Sigmoid colon (tissue), 7 donors: Measurements from ENCODE around the gene YPEL2. TPM values are rescaled to one million over a fixed set of nuclear protein-coding genes. Genes with fewer than 3 reads are reported as not detected.

Experiments used
- DNase-seq: peaks from one replicate; pipeline ENCODE4 v3.0.0-alpha.2; 2019
- H3K27ac ChIP-seq, 4 donors: fragments of 200-600 bp; sonication (generic); one replicate each; pipeline ENCODE4 v1.5.1; 2016 to 2019; ENCODE audit warnings: mild to moderate bottlenecking in 1 of 4
- H3K27me3 ChIP-seq, 3 donors: fragments of 200-600 bp; sonication (generic); one replicate each; pipeline ENCODE4 v1.5.1; 2019; ENCODE audit warnings: mild to moderate bottlenecking in 1 of 3
- H3K36me3 ChIP-seq, 4 donors: fragments of 200-600 bp; sonication (generic); one replicate each; pipeline ENCODE4 v1.5.1; 2016 to 2019
- H3K4me1 ChIP-seq, 4 donors: fragments of 200-600 bp; sonication (generic); one replicate each; pipeline ENCODE4 v1.5.1; 2017 to 2019
- H3K4me3 ChIP-seq, 4 donors: fragments of 200-600 bp; sonication (generic); one replicate each; pipeline ENCODE4 v1.5.1; 2017 to 2019; ENCODE audit warnings: mild to moderate bottlenecking in 2 of 4, moderate library complexity in 1 of 4
- H3K9me3 ChIP-seq, 4 donors: fragments of 200-600 bp in 3 of 4; sonication (generic) in 3 of 4; one replicate each; pipeline versions ENCODE4 v1.5.1 to v1.6.1; 2013 to 2019
- EP300 ChIP-seq, 4 donors: sonication (generic); formaldehyde crosslinking; IDR thresholded peaks; one replicate each; pipeline ENCODE4 v1.6.1; 2017; ENCODE audit warnings: antibody characterized with exemption in 4 of 4
- POLR2A ChIP-seq, 2 donors: fragments of 450-650 bp; IDR thresholded peaks; one replicate each; pipeline ENCODE4 v1.6.1; 2016; ENCODE audit warnings: antibody characterized with exemption in 2 of 2, mild to moderate bottlenecking in 2 of 2, moderate library complexity in 2 of 2
- POLR2AphosphoS5 ChIP-seq, 4 donors: sonication (generic); formaldehyde crosslinking; IDR thresholded peaks; one replicate each; pipeline ENCODE4 v1.6.1; 2017; ENCODE audit warnings: antibody characterized with exemption in 4 of 4
- WGBS, 2 donors: extraction: QIAGEN DNeasy Blood & Tissue Kit; methylation state at CpG; one replicate each; pipeline ENCODE4 v1.1.7; 2013; 5-methylcytosine and 5-hydroxymethylcytosine counted together
- intact Hi-C: fragments of 100-400 bp; cut with DNase I; formaldehyde crosslinking; loops from one replicate; pipeline ENCODE4 v1.15.1; 2023
- polyA plus RNA-seq, 3 donors: library from polyadenylated mRNA; stranded (reverse); fragments of 200-250 nt; gene quantifications; one replicate each; pipeline ENCODE4 v1.2.3, GENCODE V29; 2013
- total RNA-seq, 4 donors: library from RNA; depleted of rRNA; stranded (reverse); fragments of >200 nt; gene quantifications; one replicate each; pipeline ENCODE4 v1.1.0, GENCODE V29; 2016
- TF ChIP-seq, protein P1 (sequence below), 4 experiments: fragments of 450-650 bp in 3 of 4; fragments of 200-600 bp in 1 of 4; IDR thresholded peaks; one replicate each; pipeline ENCODE4 v1.5.1; 2016 to 2019; ENCODE audit warnings: antibody characterized with exemption in 4 of 4, mild to moderate bottlenecking in 3 of 4, moderate library complexity in 2 of 4
- donor health status: healthy with polysubstance abuse.
- donor health status: Bipolar disorder and iron deficiency.
- donor health status: healthy.

Gene YPEL2
- total and polyA plus RNA-seq, 7 donors: 10.2 to 35.7 (median 25.8) TPM

DNA sequence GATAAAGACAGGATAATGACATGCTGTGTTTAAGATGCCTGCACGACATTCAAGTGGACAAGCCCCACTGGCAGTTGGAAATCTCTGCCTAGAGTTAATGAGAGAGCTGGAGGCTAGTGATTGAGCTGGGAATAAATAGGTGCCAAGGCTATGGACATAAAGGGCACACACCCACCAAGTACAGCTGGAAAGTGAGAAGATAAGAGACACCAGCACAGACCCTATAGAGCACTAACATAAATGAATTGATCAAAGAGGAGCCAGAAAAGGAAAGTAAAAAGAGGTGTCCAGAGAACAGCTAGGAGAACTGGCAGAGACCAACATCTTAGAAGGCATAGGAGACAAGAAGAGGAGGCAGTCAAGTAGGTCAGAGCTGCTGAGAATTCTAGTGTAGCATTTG lies 101.2 kb downstream of the YPEL2 start:
- WGBS, 2 donors: 45 to 77% methylated on average over 1 of the region's 1 CpG
- no peak overlapping the region for H3K4me3 ChIP-seq
- H3K27ac ChIP-seq: no peak overlapping the region
- H3K4me1 ChIP-seq: peaks cover 0 to 20% (median 18%) of the 10 kb centered on the region in 4 donors
- TF ChIP-seq, protein P1, sequence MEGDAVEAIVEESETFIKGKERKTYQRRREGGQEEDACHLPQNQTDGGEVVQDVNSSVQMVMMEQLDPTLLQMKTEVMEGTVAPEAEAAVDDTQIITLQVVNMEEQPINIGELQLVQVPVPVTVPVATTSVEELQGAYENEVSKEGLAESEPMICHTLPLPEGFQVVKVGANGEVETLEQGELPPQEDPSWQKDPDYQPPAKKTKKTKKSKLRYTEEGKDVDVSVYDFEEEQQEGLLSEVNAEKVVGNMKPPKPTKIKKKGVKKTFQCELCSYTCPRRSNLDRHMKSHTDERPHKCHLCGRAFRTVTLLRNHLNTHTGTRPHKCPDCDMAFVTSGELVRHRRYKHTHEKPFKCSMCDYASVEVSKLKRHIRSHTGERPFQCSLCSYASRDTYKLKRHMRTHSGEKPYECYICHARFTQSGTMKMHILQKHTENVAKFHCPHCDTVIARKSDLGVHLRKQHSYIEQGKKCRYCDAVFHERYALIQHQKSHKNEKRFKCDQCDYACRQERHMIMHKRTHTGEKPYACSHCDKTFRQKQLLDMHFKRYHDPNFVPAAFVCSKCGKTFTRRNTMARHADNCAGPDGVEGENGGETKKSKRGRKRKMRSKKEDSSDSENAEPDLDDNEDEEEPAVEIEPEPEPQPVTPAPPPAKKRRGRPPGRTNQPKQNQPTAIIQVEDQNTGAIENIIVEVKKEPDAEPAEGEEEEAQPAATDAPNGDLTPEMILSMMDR (IDR thresholded peaks at IDR 0.05): no peak
- no peak for TF ChIP-seq POLR2A (IDR thresholded peaks at IDR 0.05)
- no peak for TF ChIP-seq POLR2AphosphoS5 (IDR thresholded peaks at IDR 0.05)
- TF ChIP-seq EP300 (IDR thresholded peaks at IDR 0.05): no peak
- no peaks in the 10 kb centered on the region for H3K27me3 ChIP-seq
- no peak for DNase-seq
- no peaks in the 10 kb centered on the region for H3K9me3 ChIP-seq
- no peaks in the 10 kb centered on the region for H3K36me3 ChIP-seq
- intact Hi-C loops: no loop called here

DNA sequence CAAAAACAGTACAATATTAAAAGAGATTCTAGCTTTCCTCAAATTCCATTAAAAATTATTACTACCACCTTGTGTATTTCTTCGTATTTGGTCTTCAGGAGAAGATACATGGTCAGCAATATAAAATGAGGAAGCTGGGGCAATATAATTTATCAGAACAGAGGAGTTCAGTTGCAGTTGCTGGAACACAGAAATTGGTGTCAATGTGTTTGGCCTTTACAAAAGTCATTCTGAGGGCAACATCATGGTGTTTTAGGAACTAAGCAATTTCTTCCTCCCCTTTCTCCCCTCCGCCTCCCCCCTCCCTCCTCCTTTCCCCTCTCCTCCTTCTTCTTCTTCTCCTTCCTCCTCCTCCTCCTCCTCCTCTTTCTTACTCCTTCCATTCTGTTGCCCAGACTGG lies 102.1 kb downstream of the YPEL2 start:
- intact Hi-C loops: no loop called here
- Histone ChIP-seq H3K27ac (no peak overlapping the region), H3K4me1 (peaks cover 0 to 11% (median 9%) of the 10 kb centered on the region in 4 donors), H3K9me3 (no peaks in the 10 kb centered on the region), H3K36me3 (no peaks in the 10 kb centered on the region), H3K27me3 (no peaks in the 10 kb centered on the region), H3K4me3 (no peak overlapping the region)
- 84 to 87% methylated on average over 2 of the region's 2 CpGs for WGBS, 2 donors
- TF ChIP-seq, protein P1 (IDR thresholded peaks at IDR 0.05): no peak
- TF ChIP-seq EP300 (IDR thresholded peaks at IDR 0.05): no peak
- TF ChIP-seq POLR2A (IDR thresholded peaks at IDR 0.05): no peak
- TF ChIP-seq POLR2AphosphoS5 (IDR thresholded peaks at IDR 0.05): no peak
- no peak for DNase-seq

DNA sequence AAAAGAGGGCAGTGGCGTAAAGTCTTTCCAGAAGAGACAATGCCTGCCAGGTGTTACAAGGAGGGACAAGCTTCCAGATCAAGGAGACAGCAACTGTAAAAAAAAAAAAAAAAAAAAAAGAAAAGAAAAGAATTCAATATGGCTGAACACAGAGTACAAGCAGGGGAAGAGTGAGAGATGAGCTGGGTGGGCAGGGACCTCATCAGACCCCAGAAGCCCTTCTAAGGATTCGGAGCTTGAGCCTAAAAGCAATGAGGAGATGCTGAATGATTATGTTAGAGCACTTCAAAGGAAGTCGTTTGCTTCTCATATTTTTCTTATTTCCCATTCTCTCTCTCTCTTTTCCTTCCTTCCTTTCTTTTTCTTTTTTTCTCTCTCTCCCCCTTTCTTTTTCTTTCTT lies 103.0 kb downstream of the YPEL2 start:
- DNase-seq: no peak
- TF ChIP-seq EP300 (IDR thresholded peaks at IDR 0.05) (no peak), POLR2AphosphoS5 (IDR thresholded peaks at IDR 0.05) (no peak), POLR2A (IDR thresholded peaks at IDR 0.05) (no peak)
- TF ChIP-seq, protein P1 (IDR thresholded peaks at IDR 0.05): no peak
- Histone ChIP-seq H3K4me3 (no peak overlapping the region), H3K4me1 (peaks cover 0 to 4% (median 2%) of the 10 kb centered on the region in 4 donors), H3K36me3 (no peaks in the 10 kb centered on the region), H3K27me3 (no peaks in the 10 kb centered on the region), H3K9me3 (no peaks in the 10 kb centered on the region), H3K27ac (no peak overlapping the region)
- intact Hi-C loops: no loop called here
- 86 to 93% methylated on average over 3 of the region's 3 CpGs for WGBS, 2 donors

DNA sequence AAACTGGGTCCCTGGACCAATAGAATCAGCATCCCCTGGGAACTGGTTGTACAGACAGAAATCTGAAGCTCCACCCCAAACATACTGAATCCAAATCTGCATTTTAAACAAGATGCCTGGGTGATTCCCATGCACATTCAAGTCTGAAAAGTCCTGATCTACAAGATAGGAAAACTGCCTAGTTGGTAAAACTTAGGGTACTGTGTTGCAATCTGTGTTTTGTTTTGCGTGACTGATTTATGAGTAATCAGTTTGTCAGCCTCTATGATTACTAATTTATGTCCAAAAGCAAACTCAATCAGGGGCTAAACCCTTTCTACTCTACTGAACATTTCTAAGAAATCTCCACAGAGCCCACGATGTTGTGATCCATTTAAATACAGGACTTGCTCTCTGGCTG lies 103.8 kb downstream of the YPEL2 start:
- no peak overlapping the region for H3K4me3 ChIP-seq
- H3K4me1 ChIP-seq: peaks cover 0 to 9% (median 8%) of the 10 kb centered on the region in 4 donors
- 44 to 59% methylated on average over 2 of the region's 2 CpGs for WGBS, 2 donors
- no peaks in the 10 kb centered on the region for H3K9me3 ChIP-seq
- intact Hi-C loops: no loop called here
- no peaks in the 10 kb centered on the region for H3K27me3 ChIP-seq
- H3K27ac ChIP-seq: no peak overlapping the region
- DNase-seq: no peak
- H3K36me3 ChIP-seq: no peaks in the 10 kb centered on the region
- TF ChIP-seq POLR2AphosphoS5 (IDR thresholded peaks at IDR 0.05): no peak
- TF ChIP-seq, protein P1 (IDR thresholded peaks at IDR 0.05): no peak

DNA sequence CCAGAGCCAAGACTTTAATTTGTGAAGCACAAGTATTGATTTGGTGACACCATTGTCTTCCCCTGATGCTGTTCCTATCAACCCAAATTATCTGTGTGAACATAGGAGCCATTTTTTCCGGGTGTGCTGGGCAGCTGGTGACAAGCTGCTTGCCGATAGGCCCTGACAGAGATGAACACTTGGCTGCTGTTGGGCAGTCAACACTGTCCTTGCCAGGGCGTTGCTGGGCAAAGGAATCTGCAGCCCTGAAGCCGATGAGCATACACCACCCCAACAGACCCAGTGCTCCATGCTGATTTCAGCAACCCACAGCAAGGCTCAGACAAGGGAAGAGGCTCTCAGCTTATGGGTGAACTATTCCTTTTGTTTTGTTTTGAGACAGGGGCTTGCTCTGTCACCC lies 105.4 kb downstream of the YPEL2 start:
- 94 to 95% methylated on average over 4 of the region's 4 CpGs for WGBS, 2 donors
- no peaks in the 10 kb centered on the region for H3K36me3 ChIP-seq
- TF ChIP-seq, protein P1 (IDR thresholded peaks at IDR 0.05): no peak
- no peak for TF ChIP-seq POLR2AphosphoS5 (IDR thresholded peaks at IDR 0.05)
- no peak overlapping the region for H3K27ac ChIP-seq
- no peaks in the 10 kb centered on the region for H3K27me3 ChIP-seq
- no peak for DNase-seq
- no peaks in the 10 kb centered on the region for H3K9me3 ChIP-seq
- no peak overlapping the region for H3K4me3 ChIP-seq
- intact Hi-C loops: no loop called here
- H3K4me1 ChIP-seq: peaks cover 0 to 21% (median 18%) of the 10 kb centered on the region in 4 donors
